Glomerular endothelial cell (primary cell): ENCODE results near the gene S100A8. TPM values are rescaled to one million over a fixed set of nuclear protein-coding genes. Genes with fewer than 3 reads are reported as not detected.
"Not testable (repeated sequence)": the region's sequence is repeated elsewhere in the genome, so short reads cannot be mapped to it uniquely, and the experiment has no call there.

ENCODE experiments used
- DNase-seq: peaks from one replicate; pipeline ENCODE4 v3.0.0-alpha.2; 2011; ENCODE audit warnings: low read depth, low spot score; ENCODE audit errors: extremely low read depth
- total RNA-seq: library from RNA; depleted of rRNA; stranded (reverse); fragments of >200 nt; gene quantifications from 2 replicates; pipeline ENCODE4 v1.2.3, GENCODE V29; 2015

S100A8 gene
- total RNA-seq, 1 donor from 2014 or later: not detected

DNA sequence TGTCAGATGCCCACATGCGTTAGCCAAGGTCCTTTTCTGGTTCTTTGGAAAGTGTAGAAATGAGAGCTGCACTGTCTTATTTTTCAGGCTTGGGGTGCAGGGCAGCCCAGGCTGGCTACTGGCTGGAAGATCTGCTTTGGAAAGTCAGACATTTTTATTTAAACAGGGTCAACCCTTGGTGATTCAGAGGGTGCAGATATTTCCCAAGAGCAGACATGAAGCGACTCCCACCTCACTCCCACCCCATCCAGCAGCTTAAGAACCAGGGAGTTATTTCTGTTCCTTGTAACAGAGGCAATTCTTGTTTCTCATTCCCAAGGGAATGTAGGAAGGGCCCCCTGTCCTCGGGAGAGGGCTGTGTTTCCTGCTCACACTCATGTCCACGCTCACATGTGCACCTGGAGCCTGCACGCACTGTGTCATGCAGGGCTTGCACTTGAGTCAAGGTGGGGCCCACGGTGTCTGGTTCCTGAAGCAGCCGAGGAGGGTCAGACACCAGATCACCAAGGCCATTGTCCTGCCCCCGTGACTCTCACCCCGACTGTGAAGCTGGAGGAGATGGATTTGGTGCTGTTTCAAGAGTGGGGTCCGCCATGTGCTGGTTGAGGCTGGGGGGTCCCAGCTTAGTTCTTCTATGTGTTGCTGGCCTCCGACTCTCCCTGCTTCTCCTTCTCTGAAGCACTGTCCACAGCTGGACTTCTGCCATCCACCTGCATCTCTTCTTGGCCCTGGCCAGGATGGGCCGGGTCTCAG, 26.4 kb upstream of the S100A8 start:
- no peak for DNase-seq

- no peak for DNase-seq
Measured at GRCh38 chr1:153415850-153416570, 25.1 kb upstream of the S100A8 start, which contains the start of gene S100A7A. Gene S100A7A (plus strand): TSS chr1:153416520. CDS start chr1:153418083, 1,563 bp downstream.

DNA sequence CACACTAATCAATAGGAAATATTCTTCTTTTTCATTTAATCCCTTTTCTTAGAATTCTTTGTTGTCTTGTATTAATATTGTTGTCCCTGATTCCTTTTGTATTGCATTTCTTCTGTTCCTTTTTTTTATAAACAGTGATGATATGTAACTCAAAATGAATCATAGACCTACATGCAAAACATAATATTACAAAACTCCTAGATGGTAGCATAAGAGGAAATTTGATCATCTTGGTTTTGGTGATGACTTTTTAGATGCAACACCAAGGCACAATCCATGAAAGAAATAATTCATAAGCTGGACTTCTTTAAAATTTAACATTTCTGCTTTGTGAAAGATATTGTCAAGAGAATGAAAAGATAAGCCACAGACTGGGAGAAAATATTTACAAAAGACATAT, 23.1 kb upstream of the S100A8 start:
- not testable (repeated sequence) for DNase-seq

GRCh38 chr1:153407274-153407673, 16.4 kb upstream of the S100A8 start:
- not testable (repeated sequence) for DNase-seq

DNA sequence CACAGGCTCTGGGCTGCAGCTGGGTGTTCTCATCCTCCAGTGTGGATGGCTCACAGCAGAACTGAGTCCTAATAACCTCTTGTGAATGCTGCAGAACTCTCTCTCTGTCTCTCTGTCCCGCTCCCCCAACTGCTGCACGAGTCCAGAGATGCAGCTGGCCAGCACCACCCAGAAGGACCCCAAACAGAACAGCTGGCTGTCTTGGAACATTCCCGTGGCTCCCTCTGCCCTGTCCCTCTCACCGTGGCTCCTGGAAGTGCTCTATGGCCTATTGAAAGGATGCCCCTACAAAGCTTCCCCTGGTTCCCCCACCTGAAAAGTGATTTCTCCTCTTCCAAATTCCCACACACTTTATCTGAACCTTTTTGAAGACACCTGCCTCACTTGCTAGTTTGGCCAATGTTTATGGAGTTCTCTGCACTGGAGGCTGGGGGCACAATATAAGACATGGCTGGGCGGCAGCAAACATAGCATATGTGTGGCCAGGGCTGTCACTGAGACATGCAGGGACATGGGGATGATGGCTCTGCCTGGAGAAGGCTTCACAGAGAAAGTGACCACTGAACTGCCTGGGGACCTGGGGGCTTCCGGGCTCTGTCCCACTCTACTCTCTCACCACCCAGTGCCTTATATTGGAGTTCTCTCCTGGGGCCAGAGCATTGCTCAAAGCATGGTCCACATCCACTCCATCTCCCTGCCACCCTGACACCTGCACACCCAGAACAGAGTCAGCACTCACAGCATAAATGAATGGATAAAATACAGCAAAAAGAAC, 15.1 kb upstream of the S100A8 start:
- DNase-seq: not testable (repeated sequence)

- DNase-seq: no peak
Measured at GRCh38 chr1:153404768-153405167, 13.9 kb upstream of the S100A8 start.

DNA sequence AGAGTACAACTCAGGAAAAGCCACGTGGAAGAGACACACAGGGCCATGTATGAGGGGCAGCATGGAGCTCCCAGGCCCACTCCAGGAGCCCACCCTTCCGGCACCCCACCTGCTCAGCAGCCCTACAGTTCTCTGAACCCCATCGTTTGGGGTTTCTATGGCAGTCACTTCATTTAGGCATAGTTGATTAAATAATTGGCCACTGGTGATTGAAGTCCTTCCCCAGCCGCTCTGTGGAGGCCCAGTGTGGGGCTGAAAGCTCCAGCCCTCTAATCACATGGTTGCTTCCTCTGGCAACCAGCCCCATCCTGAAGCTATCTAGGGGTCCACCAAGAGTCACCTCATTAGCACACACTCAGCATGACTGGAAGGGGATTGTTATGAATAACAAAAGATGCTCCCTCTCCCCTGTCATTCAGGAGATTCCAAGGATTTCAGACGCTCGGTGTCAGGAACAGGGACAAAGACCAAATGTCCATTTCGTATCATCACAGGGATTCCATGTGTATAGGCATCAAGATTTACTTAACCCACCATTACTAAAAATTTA, 13.3 kb upstream of the S100A8 start:
- no peak for DNase-seq

DNA sequence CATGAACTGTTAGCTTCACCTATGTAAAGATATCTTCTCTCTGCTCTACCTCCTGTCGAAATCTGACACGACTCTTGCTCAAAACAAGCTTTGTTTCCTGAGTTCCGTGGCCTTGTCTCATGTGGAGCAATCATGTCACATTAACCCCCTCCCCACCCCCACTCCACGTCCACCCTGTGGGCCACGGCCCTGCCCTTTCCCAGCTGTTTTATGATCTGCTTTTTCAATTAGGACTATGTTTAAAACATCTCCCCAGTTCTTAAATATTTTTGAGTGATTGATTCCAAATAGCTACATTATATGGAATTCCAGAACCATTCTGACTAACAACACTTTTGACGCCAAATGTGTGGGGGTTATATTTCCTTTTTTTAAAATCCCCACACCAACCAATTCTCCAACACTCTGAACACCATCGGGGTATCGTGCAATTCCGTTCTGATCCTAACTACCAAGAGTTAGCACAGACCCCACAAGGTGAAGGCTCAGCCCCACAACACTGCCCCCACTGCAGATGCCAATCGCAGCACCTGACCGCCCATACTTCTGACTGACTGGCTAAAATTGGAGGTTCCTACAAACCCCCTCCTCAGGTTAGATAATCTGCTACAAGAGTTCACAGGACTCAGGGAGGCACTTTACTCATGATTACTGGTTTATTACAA, 12.7 kb upstream of the S100A8 start:
- DNase-seq: no peak

- DNase-seq: no peak
Measured at GRCh38 chr1:153402226-153402625, 11.4 kb upstream of the S100A8 start.

DNA sequence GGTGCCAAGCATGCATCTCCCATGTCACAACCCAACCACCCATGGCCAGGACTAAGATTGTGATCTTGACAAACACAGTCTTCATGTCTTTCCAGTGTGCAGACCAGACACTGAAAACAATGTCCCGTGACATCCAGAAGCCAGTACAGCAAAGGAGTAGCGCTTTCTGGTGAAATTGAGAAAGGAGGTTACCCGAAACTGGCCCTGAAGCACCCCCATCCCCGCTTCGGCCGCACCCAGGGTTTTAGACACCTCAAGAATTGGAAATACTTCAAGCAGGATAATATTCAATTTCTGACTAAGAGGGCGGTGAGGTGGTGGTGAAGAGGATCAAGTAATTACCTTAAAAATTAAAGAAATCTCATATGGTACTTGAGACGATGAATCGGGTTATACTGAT, 10.6 kb upstream of the S100A8 start:
- DNase-seq: no peak

DNA sequence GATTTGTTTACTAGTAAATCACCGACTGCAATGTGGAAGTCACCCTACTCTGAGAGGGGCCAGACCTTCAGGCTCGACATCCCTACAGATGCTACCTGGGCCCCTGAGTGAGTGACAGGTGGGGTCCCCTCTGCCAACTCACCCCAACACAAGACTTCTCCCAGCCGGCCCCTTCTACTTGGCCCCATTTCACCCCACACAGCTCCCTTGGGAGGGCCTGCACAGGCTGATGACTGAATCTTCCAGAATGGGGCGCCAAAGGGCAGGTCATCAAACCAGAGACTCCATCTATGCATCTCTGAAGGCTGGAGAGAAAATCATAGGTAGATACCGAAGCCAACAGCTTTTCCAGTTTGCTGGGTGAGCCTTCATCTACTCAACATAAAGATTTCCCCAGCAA, 9.4 kb upstream of the S100A8 start:
- DNase-seq: no peak

DNA sequence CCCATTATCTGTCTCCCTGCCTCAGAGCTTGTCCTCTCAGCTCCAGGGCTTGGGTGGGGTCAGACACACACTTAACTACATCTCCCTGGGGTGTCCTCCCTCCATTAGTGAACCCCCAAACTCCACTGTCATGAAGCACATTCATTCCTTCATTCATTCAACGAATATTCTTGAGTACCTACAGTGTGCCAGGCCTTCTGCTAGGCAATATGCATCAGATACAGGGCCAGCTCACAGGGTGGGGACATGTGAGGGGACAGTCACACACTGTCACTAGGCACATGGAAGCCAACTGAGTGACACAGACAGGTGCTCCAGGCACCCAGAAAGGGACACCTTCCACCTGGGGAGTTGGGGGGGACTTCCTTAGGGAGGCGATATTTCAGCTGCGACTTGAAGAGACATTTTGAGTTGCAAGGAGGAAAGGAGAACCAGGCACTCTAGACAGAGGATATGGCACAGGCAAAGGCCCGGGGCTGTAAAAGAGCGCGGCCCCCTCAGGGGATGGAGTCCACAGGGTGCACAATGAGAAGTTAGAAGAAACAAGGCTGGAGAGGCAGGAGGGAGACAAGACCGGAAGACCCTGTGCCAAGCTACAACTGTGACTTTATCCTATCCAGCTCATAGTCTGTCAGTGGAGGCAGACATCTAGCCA, 8.7 kb upstream of the S100A8 start:
- DNase-seq: no peak

GRCh38 chr1:153397924-153398651, 7.2 kb upstream of the S100A8 start:
- DNase-seq: no peak

GRCh38 chr1:153397051-153397923, 6.4 kb upstream of the S100A8 start:
- DNase-seq: no peak

- no peak for DNase-seq
Measured at GRCh38 chr1:153396461-153396860, 5.6 kb upstream of the S100A8 start.

GRCh38 chr1:153395776-153396175, 4.9 kb upstream of the S100A8 start:
- no peak for DNase-seq

- no peak for DNase-seq
Measured at GRCh38 chr1:153395136-153395685, 4.3 kb upstream of the S100A8 start.

DNA sequence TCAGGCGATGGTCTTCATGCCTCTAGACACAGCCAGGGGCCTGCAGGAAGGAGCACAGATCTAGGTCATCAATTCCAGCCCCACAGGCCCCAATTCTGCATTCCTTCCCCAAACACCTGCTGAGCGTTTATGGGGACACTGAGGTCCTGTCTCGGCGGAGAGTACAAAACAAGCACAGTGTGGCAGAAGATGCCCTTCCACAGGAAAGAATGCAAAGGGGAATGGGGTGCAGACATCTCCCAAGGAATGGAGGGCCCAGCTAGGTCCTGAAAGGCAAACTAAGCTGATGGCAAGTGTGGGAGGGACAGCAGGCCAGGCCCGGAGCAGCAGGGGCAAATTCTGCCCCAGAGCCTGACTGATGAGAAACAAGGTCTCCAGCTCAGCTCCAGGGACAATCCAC, 3.5 kb upstream of the S100A8 start:
- DNase-seq: no peak
